HepG2 (cell line): ENCODE measurements around the gene ADGRD1. TPM values are rescaled to one million over a fixed set of nuclear protein-coding genes. Genes with fewer than 3 reads are reported as not detected.

ENCODE experiments used
- ATAC-seq: fragments of 200-7000 bp; cut with Tn5 transposase; 3 replicates; pipeline ENCODE4 v1.9.1; 2020; ENCODE audit warnings: mild to moderate bottlenecking, moderate library complexity
- BruUV-seq: library from RNA; stranded (reverse); fragments of 400-500 nt; replicated peaks from 2 replicates; lab custom pipeline; 2021; lab: Mats Ljungman, UMichigan
- CTCF ChIA-PET: fragments of 300-600 bp; formaldehyde crosslinking; extraction: SDS; loops from one replicate; lab custom pipeline; 2021; ENCODE audit warnings: low total read pairs, inconsistent platforms, low intra/inter-chr PET ratio; lab: Yijun Ruan, JAX
- POLR2A ChIA-PET: fragments of 350-600 bp; sonication (Branson Sonifier 250); formaldehyde crosslinking; loops from one replicate; lab custom pipeline; 2020; ENCODE audit warnings: antibody characterized with exemption, inconsistent platforms; lab: Yijun Ruan, JAX
- DNase-seq: peaks from one replicate; pipeline ENCODE4 v3.0.0-alpha.2; 2015; ENCODE audit warnings: low spot score
- FAIRE-seq: peaks from 3 replicates; lab custom pipeline; 2011; peaks lifted over from hg19 to GRCh38; lab: Jason Lieb, UNC
- H2AFZ ChIP-seq: one replicate; pipeline ENCODE4 v1.6.1; 2011; ENCODE audit warnings: low read length, inconsistent platforms
- H3K27ac ChIP-seq: fragments of 300-600 bp; 3 replicates; pipeline ENCODE4 v1.8.0; 2011; ENCODE audit warnings: mixed run types, mild to moderate bottlenecking, mixed read lengths, low read length, inconsistent platforms; ENCODE audit not compliant: insufficient read depth; ENCODE audit errors: extremely low read length
- H3K27me3 ChIP-seq, 2 experiments: fragments of 200-600 bp in 1 of 2; 2 replicates in 1 of 2; 3 replicates in 1 of 2; pipeline versions ENCODE4 v1.6.0 to v1.8.0; 2011; ENCODE audit warnings: low read length in 2 of 2, mild to moderate bottlenecking in 2 of 2, moderate library complexity in 2 of 2, inconsistent platforms in 1 of 2; ENCODE audit not compliant: insufficient read depth in 2 of 2, control insufficient read depth in 1 of 2
- H3K36me3 ChIP-seq, 2 experiments: fragments of 200-600 bp in 1 of 2; replicated peaks in 1 of 2; 2 replicates in 1 of 2; 3 replicates in 1 of 2; pipeline versions ENCODE4 v1.5.1 to v1.8.0; 2011; ENCODE audit warnings: low read length in 2 of 2, inconsistent platforms in 1 of 2; ENCODE audit not compliant: insufficient read depth in 2 of 2, control insufficient read depth in 1 of 2
- H3K4me1 ChIP-seq: 2 replicates; pipeline ENCODE4 v1.5.1; 2012; ENCODE audit warnings: low read length, inconsistent platforms; ENCODE audit not compliant: insufficient read depth
- H3K4me2 ChIP-seq: 2 replicates; pipeline ENCODE4 v1.6.0; 2011; ENCODE audit warnings: low read depth, low read length, inconsistent platforms
- H3K4me3 ChIP-seq, 3 experiments: fragments of 200-600 bp in 1 of 3; sonication (generic), shearing (Covaris generic) in 1 of 3; replicated peaks in 1 of 3; 2 replicates each; pipeline ENCODE4 v1.5.1; 2011 to 2016; ENCODE audit warnings: low read length in 3 of 3, inconsistent platforms in 2 of 3, low read depth in 2 of 3, mild to moderate bottlenecking in 2 of 3, control low read depth in 1 of 3, mixed read lengths in 1 of 3; ENCODE audit not compliant: insufficient read depth in 1 of 3
- H3K79me2 ChIP-seq: one replicate; pipeline ENCODE4 v1.6.1; 2011; ENCODE audit warnings: low read length, inconsistent platforms; ENCODE audit not compliant: insufficient read depth
- H3K9ac ChIP-seq: 2 replicates; pipeline ENCODE4 v1.6.0; 2011; ENCODE audit warnings: mild to moderate bottlenecking, low read depth, low read length, inconsistent platforms; ENCODE audit not compliant: insufficient read depth
- H3K9me3 ChIP-seq: 2 replicates; pipeline ENCODE4 v1.5.1; 2012; ENCODE audit warnings: mild to moderate bottlenecking, low read length
- H4K20me1 ChIP-seq: 2 replicates; pipeline ENCODE4 v1.6.0; 2011; ENCODE audit warnings: inconsistent platforms, mild to moderate bottlenecking, low read length, moderate library complexity; ENCODE audit not compliant: insufficient read depth
- CENPT ChIP-seq: sonication (generic); formaldehyde crosslinking; IDR thresholded peaks from 2 replicates; pipeline ENCODE4 v1.8.0; 2022; ENCODE audit warnings: low read depth, mild to moderate bottlenecking, moderate library complexity, missing genetic modification reagents
- IKZF1 ChIP-seq: fragments of 450-650 bp; IDR thresholded peaks from 2 replicates; pipeline ENCODE4 v1.7.1; 2016
- MED1 ChIP-seq: sonication (generic); formaldehyde crosslinking; IDR thresholded peaks from 2 replicates; pipeline ENCODE4 v1.4.0; 2020; ENCODE audit warnings: missing genetic modification reagents
- SIN3A ChIP-seq: IDR thresholded peaks from 2 replicates; pipeline ENCODE4 v1.6.1; 2011; ENCODE audit warnings: low read depth, mild to moderate bottlenecking, control low read depth, low read length, borderline replicate concordance
- SRSF1 ChIP-seq: fragments of 200-400 bp; formaldehyde crosslinking; optimal IDR thresholded peaks from 2 replicates; pipeline ENCODE3; 2017; ENCODE audit warnings: mild to moderate bottlenecking, low read depth, low read length, moderate library complexity
- THAP11 ChIP-seq: IDR thresholded peaks from 2 replicates; pipeline ENCODE4 v1.6.1; 2016; ENCODE audit warnings: missing biosample characterization, missing genetic modification reagents
- ZFP1 ChIP-seq: IDR thresholded peaks from 2 replicates; pipeline ENCODE4 v1.6.1; 2016
- ZNF205 ChIP-seq: IDR thresholded peaks from 2 replicates; pipeline ENCODE4 v1.6.1; 2018; ENCODE audit warnings: missing biosample characterization, missing genetic modification reagents
- ZNF672 ChIP-seq: sonication (generic); formaldehyde crosslinking; IDR thresholded peaks from 2 replicates; pipeline ENCODE4 v1.8.1; 2022; ENCODE audit warnings: missing genetic modification reagents
- ZSCAN29 ChIP-seq: sonication (generic); formaldehyde crosslinking; conservative IDR thresholded peaks from 2 replicates; pipeline ENCODE4 v1.4.0; 2020; ENCODE audit warnings: mild to moderate bottlenecking, missing genetic modification reagents
- WGBS: methylation state at CpG from one replicate; pipeline ENCODE4 v1.1.6; 2017; ENCODE audit warnings: low lambda C conversion rate; 5-methylcytosine and 5-hydroxymethylcytosine counted together
- in situ Hi-C: cut with HindIII; loops from 2 replicates; pipeline ENCODE4 v1.10.0; 2017; ENCODE audit warnings: low pct_unique_long_range_greater_than_20kb; ENCODE audit not compliant: extremely low pct_ligation_motif_present
- intact Hi-C: fragments of 100-400 bp; cut with micrococcal nuclease; formaldehyde crosslinking; loops from one replicate; pipeline ENCODE4 v1.10.0; 2022; ENCODE audit not compliant: unreplicated experiment
- polyA plus RNA-seq, 8 experiments: library from polyadenylated mRNA; depleted of rRNA in 3 of 8; stranded (reverse) in 7 of 8; unstranded in 1 of 8; fragments of >200 nt; fragmentation: Illumina TruSeq in 4 of 8; extraction: Trizol in 4 of 8; gene quantifications; 2 replicates each; pipeline versions ENCODE4 v1.2.1 to v1.2.3, GENCODE V29; 2011 to 2016; ENCODE audit warnings: low read depth in 4 of 8, missing spikeins in 1 of 8, mixed read lengths in 1 of 8; ENCODE audit not compliant: insufficient read depth in 1 of 8
- total RNA-seq, 5 experiments: library from RNA; depleted of rRNA; stranded (reverse); fragments of >200 nt; fragmentation: Illumina TruSeq; extraction: Trizol; gene quantifications; 2 replicates each; pipeline ENCODE4 v1.2.3, GENCODE V29; 2016; ENCODE audit warnings: low read depth in 1 of 5
- TF ChIP-seq, protein P1 (sequence below): sonication (generic); formaldehyde crosslinking; IDR thresholded peaks from 2 replicates; pipeline ENCODE4 v1.5.1; 2020; ENCODE audit warnings: mild to moderate bottlenecking, missing genetic modification reagents, borderline replicate concordance
- TF ChIP-seq, protein P2 (sequence below): sonication (generic); formaldehyde crosslinking; IDR thresholded peaks from 2 replicates; pipeline ENCODE4 v1.5.1; 2020; ENCODE audit warnings: missing genetic modification reagents, mild to moderate bottlenecking, borderline replicate concordance
- TF ChIP-seq, protein P3 (sequence below): sonication (generic); formaldehyde crosslinking; IDR thresholded peaks from 2 replicates; pipeline ENCODE4 v1.5.0; 2020; ENCODE audit warnings: missing genetic modification reagents, mild to moderate bottlenecking, borderline replicate concordance

ADGRD1 gene
- total and polyA plus RNA-seq, 2 of the 13 experiments (the other 11 are each of a cell fraction or from before 2014, with no cell fraction given): 0.46 to 12.4 TPM

DNA sequence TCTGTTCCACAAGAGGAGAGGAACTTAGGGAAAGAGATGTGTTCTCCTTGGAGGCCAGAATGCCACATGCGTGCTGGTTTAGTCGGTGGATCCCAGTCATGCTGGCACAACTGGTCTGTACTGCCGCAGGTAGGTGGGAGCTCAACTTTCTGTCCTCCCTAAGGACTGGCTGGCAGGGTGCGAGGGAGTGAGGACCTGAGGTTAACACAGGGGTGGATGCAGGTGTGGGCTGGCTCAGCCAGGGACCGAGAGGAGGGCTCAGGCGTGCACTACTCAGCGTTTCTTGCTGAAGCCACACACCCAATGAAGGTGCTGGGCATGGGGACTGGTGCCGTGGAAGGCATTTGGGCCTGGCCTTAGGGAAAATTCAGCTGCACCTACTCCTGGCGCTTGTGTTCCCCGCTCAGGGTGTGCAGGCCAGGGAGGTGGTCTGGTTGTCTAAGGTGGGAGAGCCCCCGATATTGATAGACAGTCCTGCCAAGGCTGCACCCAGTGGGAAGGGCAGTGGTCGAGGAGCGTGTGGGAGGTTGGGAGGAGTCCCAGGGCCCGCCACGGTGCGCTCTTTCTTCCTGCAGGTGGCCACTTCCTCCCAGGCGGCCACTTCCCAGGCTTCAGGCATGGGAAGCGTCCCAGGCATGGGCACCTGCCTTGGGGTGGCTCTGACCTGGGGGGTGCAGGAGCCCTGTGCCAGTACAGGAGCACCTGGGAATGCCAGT lies 138.4 kb downstream of the ADGRD1 start:
- FAIRE-seq (no peak), ATAC-seq (no peak), DNase-seq (no peak)
- no peak overlapping the region for H3K4me2 ChIP-seq
- no peaks in the 10 kb centered on the region for H3K27me3 ChIP-seq
- H3K4me3 ChIP-seq: no peak overlapping the region
- in situ Hi-C loops (no loop called here), intact Hi-C loops (no loop called here)
- CTCF ChIA-PET: no interaction called here
- POLR2A ChIA-PET: no interaction called here
- 92% methylated on average over 4 of the region's 18 CpGs for WGBS
- no peak overlapping the region for H2AFZ ChIP-seq
- no peak overlapping the region for H3K27ac ChIP-seq
- H3K4me1 ChIP-seq: peaks cover 8% of the 10 kb centered on the region; the same call in 1 of the 2 replicates
- no peaks in the 10 kb centered on the region for H3K9me3 ChIP-seq
- H3K9ac ChIP-seq: no peak overlapping the region
- no peaks in the 10 kb centered on the region for H4K20me1 ChIP-seq
- no peaks in the 10 kb centered on the region for H3K36me3 ChIP-seq
- H3K79me2 ChIP-seq: no peaks in the 10 kb centered on the region
- BruUV-seq: no TSS peak
- no peak for TF ChIP-seq SIN3A
- no peak for TF ChIP-seq ZFP1 (CRISPR knock-in tag)
- TF ChIP-seq SRSF1: no peak
- TF ChIP-seq, protein P1, sequence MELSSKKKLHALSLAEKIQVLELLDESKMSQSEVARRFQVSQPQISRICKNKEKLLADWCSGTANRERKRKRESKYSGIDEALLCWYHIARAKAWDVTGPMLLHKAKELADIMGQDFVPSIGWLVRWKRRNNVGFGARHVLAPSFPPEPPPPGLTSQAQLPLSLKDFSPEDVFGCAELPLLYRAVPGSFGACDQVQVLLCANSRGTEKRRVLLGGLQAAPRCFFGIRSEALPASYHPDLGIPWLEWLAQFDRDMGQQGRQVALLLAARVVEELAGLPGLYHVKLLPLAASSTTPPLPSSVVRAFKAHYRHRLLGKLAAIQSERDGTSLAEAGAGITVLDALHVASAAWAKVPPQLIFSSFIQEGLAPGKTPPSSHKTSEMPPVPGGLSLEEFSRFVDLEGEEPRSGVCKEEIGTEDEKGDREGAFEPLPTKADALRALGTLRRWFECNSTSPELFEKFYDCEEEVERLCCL (CRISPR knock-in tag): no peak
- TF ChIP-seq, protein P2, sequence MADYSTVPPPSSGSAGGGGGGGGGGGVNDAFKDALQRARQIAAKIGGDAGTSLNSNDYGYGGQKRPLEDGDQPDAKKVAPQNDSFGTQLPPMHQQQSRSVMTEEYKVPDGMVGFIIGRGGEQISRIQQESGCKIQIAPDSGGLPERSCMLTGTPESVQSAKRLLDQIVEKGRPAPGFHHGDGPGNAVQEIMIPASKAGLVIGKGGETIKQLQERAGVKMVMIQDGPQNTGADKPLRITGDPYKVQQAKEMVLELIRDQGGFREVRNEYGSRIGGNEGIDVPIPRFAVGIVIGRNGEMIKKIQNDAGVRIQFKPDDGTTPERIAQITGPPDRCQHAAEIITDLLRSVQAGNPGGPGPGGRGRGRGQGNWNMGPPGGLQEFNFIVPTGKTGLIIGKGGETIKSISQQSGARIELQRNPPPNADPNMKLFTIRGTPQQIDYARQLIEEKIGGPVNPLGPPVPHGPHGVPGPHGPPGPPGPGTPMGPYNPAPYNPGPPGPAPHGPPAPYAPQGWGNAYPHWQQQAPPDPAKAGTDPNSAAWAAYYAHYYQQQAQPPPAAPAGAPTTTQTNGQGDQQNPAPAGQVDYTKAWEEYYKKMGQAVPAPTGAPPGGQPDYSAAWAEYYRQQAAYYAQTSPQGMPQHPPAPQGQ: no peak
- TF ChIP-seq MED1 (CRISPR knock-in tag): no peak
- TF ChIP-seq CENPT (CRISPR knock-in tag): no peak
- TF ChIP-seq ZNF205 (CRISPR knock-in tag): no peak
- TF ChIP-seq ZNF672 (CRISPR knock-in tag): no peak
- TF ChIP-seq IKZF1: no peak
- no peak for TF ChIP-seq THAP11 (CRISPR knock-in tag)
- TF ChIP-seq, protein P3, sequence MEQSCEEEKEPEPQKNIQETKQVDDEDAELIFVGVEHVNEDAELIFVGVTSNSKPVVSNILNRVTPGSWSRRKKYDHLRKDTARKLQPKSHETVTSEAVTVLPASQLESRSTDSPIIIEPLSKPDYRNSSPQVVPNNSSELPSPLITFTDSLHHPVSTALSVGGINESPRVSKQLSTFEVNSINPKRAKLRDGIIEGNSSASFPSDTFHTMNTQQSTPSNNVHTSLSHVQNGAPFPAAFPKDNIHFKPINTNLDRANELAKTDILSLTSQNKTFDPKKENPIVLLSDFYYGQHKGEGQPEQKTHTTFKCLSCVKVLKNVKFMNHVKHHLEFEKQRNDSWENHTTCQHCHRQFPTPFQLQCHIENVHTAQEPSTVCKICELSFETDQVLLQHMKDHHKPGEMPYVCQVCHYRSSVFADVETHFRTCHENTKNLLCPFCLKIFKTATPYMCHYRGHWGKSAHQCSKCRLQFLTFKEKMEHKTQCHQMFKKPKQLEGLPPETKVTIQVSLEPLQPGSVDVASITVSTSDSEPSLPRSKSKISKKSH (CRISPR knock-in tag): no peak
- no peak for TF ChIP-seq ZSCAN29 (CRISPR knock-in tag)
